Measurements from ENCODE around the gene GDPD3.
"Not testable (repeated sequence)": the region's sequence is repeated elsewhere in the genome, so short reads cannot be mapped to it uniquely, and the experiment has no call there.

Gene GDPD3

GRCh38 chr16:30113031-30113710 is at the start of gene GDPD3:
Gene GDPD3, minus strand, starts transcription at chr16:30113537. Its CDS starts 59 bp downstream, at chr16:30113478.
- no peak for DNase-seq

- no peak for DNase-seq
Measured at GRCh38 chr16:30157214-30157613, 43.9 kb upstream of the GDPD3 start.

GRCh38 chr16:30155188-30155587 is 41.9 kb upstream of the GDPD3 start:
- DNase-seq = no peak

- no peak for DNase-seq
Measured at GRCh38 chr16:30152517-30152916, 39.2 kb upstream of the GDPD3 start.

GRCh38 chr16:30151091-30151490 is 37.8 kb upstream of the GDPD3 start:
- no peak for DNase-seq

- no peak for DNase-seq
Measured at GRCh38 chr16:30149250-30149930, 36.1 kb upstream of the GDPD3 start.

- no peak for DNase-seq
Measured at GRCh38 chr16:30147843-30148510, 34.6 kb upstream of the GDPD3 start.

GRCh38 chr16:30145657-30146056 is 32.3 kb upstream of the GDPD3 start:
- DNase-seq = no peak

- no peak for DNase-seq
Measured at GRCh38 chr16:30144917-30145316, 31.6 kb upstream of the GDPD3 start.

- no peak for DNase-seq
Measured at GRCh38 chr16:30144017-30144416, 30.7 kb upstream of the GDPD3 start.

- DNase-seq = no peak
Measured at GRCh38 chr16:30143347-30143702, 30.0 kb upstream of the GDPD3 start.

- no peak for DNase-seq
Measured at GRCh38 chr16:30142672-30143346, 29.5 kb upstream of the GDPD3 start.

- no peak for DNase-seq
Measured at GRCh38 chr16:30141750-30142149, 28.4 kb upstream of the GDPD3 start.

- no peak for DNase-seq
Measured at GRCh38 chr16:30139583-30140481, 26.5 kb upstream of the GDPD3 start.

- no peak for DNase-seq
Measured at GRCh38 chr16:30137897-30138296, 24.6 kb upstream of the GDPD3 start.

- DNase-seq = no peak
Measured at GRCh38 chr16:30136971-30137605, 23.8 kb upstream of the GDPD3 start.

- no peak for DNase-seq
Measured at GRCh38 chr16:30132591-30132990, 19.3 kb upstream of the GDPD3 start.

GRCh38 chr16:30131869-30132475 is 18.6 kb upstream of the GDPD3 start:
- no peak for DNase-seq

- DNase-seq = no peak
Measured at GRCh38 chr16:30127993-30128392, 14.7 kb upstream of the GDPD3 start.

GRCh38 chr16:30125690-30126089 is 12.4 kb upstream of the GDPD3 start:
- DNase-seq = not testable (repeated sequence)

- no peak for DNase-seq
Measured at GRCh38 chr16:30124985-30125379, 11.6 kb upstream of the GDPD3 start.
